SW480 (cell line): Measurements from ENCODE around the gene CCDC3.
"Not testable (repeated sequence)": the region's sequence is repeated elsewhere in the genome, so short reads cannot be mapped to it uniquely, and the experiment has no call there.

Experiments
- DNase-seq: peaks from one replicate; pipeline ENCODE4 v3.0.0-alpha.2; 2016; ENCODE audit warnings: low spot score

The CCDC3 gene

DNA sequence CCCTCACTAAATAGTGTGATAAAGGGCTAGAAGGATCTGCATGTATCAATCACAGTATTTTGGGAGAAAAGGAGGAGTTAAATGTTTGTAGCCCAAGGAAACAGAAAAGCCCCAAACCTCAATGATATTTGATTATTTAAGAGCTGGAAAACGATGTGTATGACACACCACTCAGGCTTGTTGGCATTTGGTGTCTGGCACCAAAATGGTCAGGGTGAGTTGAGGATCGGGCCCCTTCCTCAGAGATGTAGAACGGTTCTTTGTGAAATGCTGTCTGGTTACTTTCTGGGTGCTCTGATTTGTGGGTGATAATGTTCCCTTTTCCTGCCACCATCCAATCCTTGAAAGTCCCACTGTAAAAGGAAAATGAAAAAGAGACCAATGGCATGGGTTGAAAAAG lies 113.7 kb downstream of the CCDC3 start:
- DNase-seq = no peak

- no peak for DNase-seq
These were observed 116.7 kb downstream of the CCDC3 start for GRCh38 chr10:12884851-12885250.

GRCh38 chr10:12880423-12880822 lies 121.1 kb downstream of the CCDC3 start:
- DNase-seq = no peak

- DNase-seq = no peak
These were observed 124.4 kb downstream of the CCDC3 start for GRCh38 chr10:12877150-12877549.

- DNase-seq = no peak
These were observed 125.2 kb downstream of the CCDC3 start for GRCh38 chr10:12876266-12876665.

- no peak for DNase-seq
These were observed 126.4 kb downstream of the CCDC3 start for GRCh38 chr10:12875100-12875499.

DNA sequence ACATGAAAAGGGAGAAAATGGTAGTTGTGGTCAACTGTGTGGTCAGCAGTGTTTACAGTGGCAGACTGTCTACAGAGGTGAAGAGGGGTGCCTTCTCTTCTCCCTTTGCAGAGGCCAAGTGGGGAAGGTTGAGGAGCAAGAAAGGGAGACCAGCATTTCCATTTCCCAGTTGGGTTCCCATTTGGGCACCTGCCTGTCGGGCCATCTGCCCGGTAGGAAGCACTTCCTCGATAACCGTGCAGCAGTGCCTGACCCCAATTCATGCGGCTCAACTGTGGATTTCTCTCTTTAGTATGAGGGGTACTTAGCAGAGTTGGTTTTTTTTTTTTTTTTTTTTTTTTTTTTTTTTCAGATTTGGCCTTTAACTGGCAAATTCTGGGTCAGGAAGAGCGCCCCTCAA lies 127.0 kb downstream of the CCDC3 start:
- no peak for DNase-seq

- DNase-seq = no peak
These were observed 128.3 kb downstream of the CCDC3 start for GRCh38 chr10:12873172-12873571.

GRCh38 chr10:12872577-12872976 lies 128.9 kb downstream of the CCDC3 start:
- DNase-seq = no peak

DNA sequence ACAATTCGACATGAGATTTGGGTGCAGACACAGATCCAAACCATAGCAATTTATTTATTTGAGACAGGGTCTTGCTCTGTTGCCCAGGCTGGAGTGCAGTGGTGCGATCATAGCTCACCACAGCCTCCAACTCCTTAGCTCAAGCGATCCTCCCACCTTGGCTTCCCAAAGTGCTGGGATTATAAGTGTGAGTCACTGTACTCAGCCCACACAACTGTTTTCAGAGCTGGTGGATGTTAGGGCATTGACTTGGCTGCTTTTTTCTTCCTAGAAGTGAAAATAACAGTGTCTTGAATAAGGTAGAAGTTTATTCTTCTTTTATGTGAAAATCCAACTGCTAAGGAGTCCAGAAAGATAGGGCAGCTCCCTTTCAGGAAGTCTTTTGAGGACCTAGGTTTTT lies 132.1 kb downstream of the CCDC3 start:
- DNase-seq = no peak

DNA sequence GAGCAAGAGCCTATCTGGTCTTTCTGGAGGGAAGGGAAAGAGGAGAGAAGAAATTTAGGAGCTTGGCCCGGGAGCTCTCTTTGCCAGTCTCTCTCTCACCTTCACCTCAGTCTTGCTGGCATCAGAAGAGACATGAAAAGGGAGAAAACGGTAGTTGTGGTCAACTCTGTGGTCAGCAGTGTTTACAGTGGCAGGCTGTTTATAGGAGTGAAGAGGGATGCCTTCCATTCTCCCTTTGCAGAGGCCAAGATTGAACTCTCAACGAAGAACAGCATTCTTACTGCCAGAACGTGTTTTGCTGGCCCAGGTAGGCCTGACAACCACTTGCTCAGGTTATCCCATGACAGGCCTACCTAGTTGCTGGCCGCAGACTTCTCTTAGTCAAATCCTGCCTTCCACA lies 133.3 kb downstream of the CCDC3 start:
- peak; percentile 67 for DNase-seq

- DNase-seq = not testable (repeated sequence)
These were observed 136.0 kb downstream of the CCDC3 start for GRCh38 chr10:12865515-12865914.

GRCh38 chr10:12862459-12862858 lies 139.1 kb downstream of the CCDC3 start:
- no peak for DNase-seq

DNA sequence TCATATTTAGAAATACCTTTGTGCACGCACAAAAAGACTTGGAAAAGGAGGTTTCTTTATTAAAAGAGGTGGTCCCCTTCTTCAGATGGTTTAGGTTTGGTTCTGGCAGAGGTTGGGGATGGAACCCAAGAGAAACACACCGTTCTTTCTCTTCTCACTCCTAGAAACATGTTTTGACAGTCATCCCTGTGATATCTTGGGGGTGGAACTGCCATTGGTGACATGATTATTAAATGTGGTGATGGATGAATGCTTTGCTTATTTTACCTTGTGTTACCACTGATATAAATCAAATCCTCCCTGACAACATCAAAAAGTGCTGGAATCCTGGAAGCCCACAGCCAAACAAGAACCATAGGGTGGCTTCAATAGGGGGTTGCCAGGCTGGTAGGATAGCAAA lies 146.5 kb downstream of the CCDC3 start:
- no peak for DNase-seq

GRCh38 chr10:12852687-12853086 lies 148.8 kb downstream of the CCDC3 start:
- no peak for DNase-seq

DNA sequence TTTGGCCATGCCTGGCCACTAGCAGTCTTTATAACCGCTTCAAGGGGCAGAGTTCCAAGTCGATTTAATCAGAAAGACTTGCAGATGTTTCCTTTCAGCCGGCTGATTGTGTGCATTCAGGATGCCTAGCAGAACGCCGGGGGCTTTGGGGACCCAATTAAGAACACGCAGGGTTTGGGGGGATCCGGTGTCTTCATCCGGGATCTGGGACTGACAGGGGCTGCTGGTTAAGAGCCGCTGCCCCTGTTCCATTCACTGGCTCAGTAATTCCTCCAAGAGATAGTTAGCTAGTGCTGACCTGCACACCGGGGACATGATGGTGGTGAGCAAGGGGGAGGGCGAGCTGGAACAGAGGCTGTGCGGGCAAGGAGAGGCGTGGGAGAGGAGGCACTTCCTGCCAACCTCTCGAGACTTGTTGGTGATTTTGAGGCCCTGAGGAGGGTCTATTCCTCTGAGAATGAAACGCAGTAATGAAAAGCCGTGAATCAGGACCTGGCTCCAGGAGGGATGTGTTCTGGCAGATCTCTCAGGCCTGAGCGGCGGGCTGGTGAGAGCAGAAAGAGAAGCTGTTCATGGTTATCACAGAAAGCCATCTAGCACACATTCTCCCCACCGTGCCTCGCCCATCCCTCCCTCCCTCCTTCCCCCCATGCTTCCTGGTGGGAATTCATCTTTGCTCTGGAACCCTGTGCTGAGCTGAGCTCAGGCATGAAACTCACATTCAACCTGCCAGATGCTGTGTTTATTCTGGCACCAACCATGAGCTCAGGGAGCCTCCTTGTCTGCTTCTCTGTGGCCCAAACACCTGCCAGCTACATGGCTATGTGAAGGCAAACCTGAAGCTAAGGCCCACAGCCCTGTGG lies 152.0 kb downstream of the CCDC3 start:
- DNase-seq = no peak

- no peak for DNase-seq
These were observed 152.9 kb downstream of the CCDC3 start for GRCh38 chr10:12848439-12849173.

DNA sequence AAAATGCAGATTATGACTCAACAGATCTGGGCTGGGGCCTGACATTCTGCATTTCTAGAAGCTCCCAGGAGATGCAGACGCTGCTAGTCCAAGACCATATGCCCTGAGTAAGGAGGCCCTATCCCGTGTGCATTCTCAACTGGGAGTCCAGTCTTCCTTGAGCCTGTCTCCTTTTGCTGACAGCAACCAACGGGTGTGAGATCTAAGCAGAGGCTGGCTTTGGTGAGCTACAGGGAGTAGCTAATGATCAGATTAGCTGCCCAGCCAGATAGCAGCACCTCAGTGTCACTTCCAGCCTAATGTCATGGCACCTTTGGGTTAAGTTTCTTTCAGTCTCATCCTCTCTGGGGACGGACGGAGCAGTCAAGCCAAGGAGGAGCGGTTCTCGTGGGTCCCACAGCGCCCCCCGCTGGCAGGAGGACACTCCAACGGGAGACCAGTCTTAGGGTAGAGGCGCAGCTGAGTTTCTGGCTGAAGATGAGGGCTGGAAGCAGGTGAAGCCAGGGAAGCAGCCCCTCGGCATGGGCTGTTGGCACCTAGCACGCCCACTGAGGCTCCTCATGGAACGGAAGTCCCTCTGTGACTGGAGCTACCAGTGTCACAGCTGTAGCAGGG lies 154.0 kb downstream of the CCDC3 start:
- DNase-seq = no peak

- no peak for DNase-seq
These were observed 154.8 kb downstream of the CCDC3 start for GRCh38 chr10:12846718-12847117.
